SK-N-SH treated with all-trans-retinoic acid at 6 μM for 48 hours (cell line): Measurements from ENCODE around the gene GMPS.

Experiments used
- BACH2 ChIP-seq: fragments of 250-450 bp; sonication (Bioruptor Pico); IDR thresholded peaks from 2 replicates; pipeline ENCODE4 v1.9.0; 2021; ENCODE audit warnings: mild to moderate bottlenecking, borderline replicate concordance
- CSDC2 ChIP-seq: fragments of 250-450 bp; sonication (Bioruptor Pico); IDR thresholded peaks from 2 replicates; pipeline ENCODE4 v1.5.0; 2020; ENCODE audit warnings: mild to moderate bottlenecking, moderate library complexity
- PATZ1 ChIP-seq: fragments of 250-450 bp; sonication (Bioruptor Pico); IDR thresholded peaks from 2 replicates; pipeline ENCODE4 v1.8.0; 2020; ENCODE audit warnings: mild to moderate bottlenecking, moderate library complexity, borderline replicate concordance
- PPARA ChIP-seq: fragments of 250-450 bp; sonication (Bioruptor Pico); IDR thresholded peaks from 2 replicates; pipeline ENCODE4 v1.5.0; 2020; ENCODE audit warnings: mild to moderate bottlenecking, borderline replicate concordance
- RARB ChIP-seq: fragments of 250-450 bp; sonication (Bioruptor Pico); IDR thresholded peaks from 2 replicates; pipeline ENCODE4 v1.8.0; 2021; ENCODE audit warnings: mild to moderate bottlenecking, moderate library complexity
- SNAI2 ChIP-seq: fragments of 250-450 bp; sonication (Bioruptor Pico); IDR thresholded peaks from 2 replicates; pipeline ENCODE4 v1.5.0; 2020; ENCODE audit warnings: mild to moderate bottlenecking, moderate library complexity
- ZFP3 ChIP-seq: fragments of 250-450 bp; sonication (Bioruptor Pico); IDR thresholded peaks from 2 replicates; pipeline ENCODE4 v1.5.0; 2020; ENCODE audit warnings: mild to moderate bottlenecking, moderate library complexity
- ZNF70 ChIP-seq: fragments of 450-650 bp; formaldehyde crosslinking; IDR thresholded peaks from 2 replicates; pipeline ENCODE4 v1.5.0; 2020; ENCODE audit warnings: mild to moderate bottlenecking, moderate library complexity

GRCh38 chr3:155921486-155921885, 51.0 kb downstream of the GMPS start:
- TF ChIP-seq PPARA (CRISPR knock-in tag) (no peak), RARB (CRISPR knock-in tag) (no peak), ZNF70 (no peak), ZFP3 (no peak), BACH2 (CRISPR knock-in tag) (no peak), PATZ1 (no peak), SNAI2 (CRISPR knock-in tag) (no peak), CSDC2 (CRISPR knock-in tag) (no peak)
